CD4-positive, alpha-beta T cell (primary cell): ENCODE measurements around the gene C6orf58. TPM values are rescaled to one million over a fixed set of nuclear protein-coding genes. Genes with fewer than 3 reads are reported as not detected.

ENCODE experiments used
- ATAC-seq: fragments of 200-7000 bp; cut with Tn5 transposase; one replicate; pipeline ENCODE4 v1.10.0; 2022; ENCODE audit warnings: mild to moderate bottlenecking; ENCODE audit not compliant: poor library complexity
- CTCF ChIA-PET: fragments of 350-600 bp; sonication (Branson Sonifier 250); formaldehyde crosslinking; loops from one replicate; lab custom pipeline; 2021; ENCODE audit warnings: antibody characterized with exemption, inconsistent platforms; lab: Charles Lee
- POLR2A ChIA-PET: fragments of 350-600 bp; sonication (Branson Sonifier 250); formaldehyde crosslinking; loops from one replicate; lab custom pipeline; 2021; ENCODE audit warnings: antibody characterized with exemption, inconsistent platforms; lab: Charles Lee
- DNase-seq, 14 experiments: peaks; one replicate each; pipeline ENCODE4 v3.0.0-alpha.2; 2013 to 2020; ENCODE audit warnings: mixed read lengths in 2 of 14
- H3K27ac ChIP-seq, 2 donors: one replicate each; pipeline versions ENCODE4 v1.5.1 to v1.7.0; 2013; ENCODE audit warnings: low read length in 2 of 2, low read depth in 1 of 2, mild to moderate bottlenecking in 1 of 2
- H3K27me3 ChIP-seq, 2 experiments: 1 replicate in 1 of 2; 2 replicates in 1 of 2; pipeline versions ENCODE4 v1.6.1 to v1.7.0; 2013; ENCODE audit warnings: low read length in 2 of 2, control low read depth in 1 of 2, mild to moderate bottlenecking in 1 of 2, moderate library complexity in 1 of 2; ENCODE audit not compliant: insufficient read depth in 2 of 2, control insufficient read depth in 1 of 2
- H3K36me3 ChIP-seq: one replicate; pipeline ENCODE4 v1.6.1; 2013; ENCODE audit warnings: low read length, control low read depth; ENCODE audit not compliant: insufficient read depth
- H3K4me1 ChIP-seq: one replicate; pipeline ENCODE4 v1.6.1; 2013; ENCODE audit warnings: low read length, control low read depth; ENCODE audit not compliant: insufficient read depth
- H3K4me3 ChIP-seq: one replicate; pipeline ENCODE4 v1.5.1; 2013; ENCODE audit warnings: mild to moderate bottlenecking, low read length, moderate library complexity
- H3K9me3 ChIP-seq, 2 experiments: 1 replicate in 1 of 2; 2 replicates in 1 of 2; pipeline versions ENCODE4 v1.6.1 to v1.7.0; 2013; ENCODE audit warnings: low read length in 2 of 2, mild to moderate bottlenecking in 2 of 2, control low read depth in 1 of 2, moderate library complexity in 1 of 2; ENCODE audit not compliant: control insufficient read depth in 1 of 2, insufficient read depth in 1 of 2
- H3K27ac Mint-ChIP-seq: one replicate; pipeline ENCODE4 v1.8.0; 2020; ENCODE audit warnings: mixed read lengths
- H3K27me3 Mint-ChIP-seq: one replicate; pipeline ENCODE4 v1.8.0; 2021; ENCODE audit warnings: mixed read lengths
- H3K36me3 Mint-ChIP-seq: one replicate; pipeline ENCODE4 v1.8.0; 2021; ENCODE audit warnings: low read depth, mixed read lengths
- H3K4me1 Mint-ChIP-seq: one replicate; pipeline ENCODE4 v1.8.0; 2021; ENCODE audit warnings: low read depth, mixed read lengths
- H3K4me3 Mint-ChIP-seq: one replicate; pipeline ENCODE4 v1.8.0; 2020; ENCODE audit warnings: mild to moderate bottlenecking, mixed read lengths
- H3K9me3 Mint-ChIP-seq: one replicate; pipeline ENCODE4 v1.8.0; 2020; ENCODE audit warnings: mixed read lengths
- CTCF ChIP-seq: fragments of 200-600 bp; IDR thresholded peaks from one replicate; pipeline ENCODE4 v1.8.0; 2022; ENCODE audit warnings: antibody characterized with exemption, mild to moderate bottlenecking
- intact Hi-C, 2 experiments: fragments of 100-400 bp; cut with DNase I in 1 of 2; cut with micrococcal nuclease in 1 of 2; formaldehyde crosslinking; loops; one replicate each; pipeline versions ENCODE4 v1.15.1 to v1.9.0; 2023 to 2025; cut with DNase I, micrococcal nuclease
- total RNA-seq, 174 experiments: library from RNA in 2 of 174; stranded (reverse) in 2 of 174; gene quantifications; one replicate each; pipeline ENCODE4 v1.2.3 and lab custom pipeline; 2021 to 2026

C6orf58 gene
- total RNA-seq, 2 experiments from 2014 or later: not detected

GRCh38 chr6:127566651-127567050 is 10.3 kb upstream of the C6orf58 start:
- H3K36me3 Mint-ChIP-seq: no peaks in the 10 kb centered on the region
- intact Hi-C loops: no loop called here

GRCh38 chr6:127567476-127567875 is 9.5 kb upstream of the C6orf58 start:
- ChIA-PET CTCF (interaction anchor here (0.7 kb wide), 1 partner anchor 45 kb away, joined by 5 read pairs; no protein-coding TSS in a partner anchor), POLR2A (no interaction called here)
- Mint-ChIP-seq H3K4me1 (peaks cover 6% of the 10 kb centered on the region), H3K27me3 (peaks cover 5% of the 10 kb centered on the region), H3K27ac (no peak overlapping the region), H3K4me3 (no peak overlapping the region), H3K9me3 (no peaks in the 10 kb centered on the region), H3K36me3 (no peaks in the 10 kb centered on the region)
- DNase-seq: no peak
- H3K9me3 ChIP-seq: no peaks in the 10 kb centered on the region
- no peaks in the 10 kb centered on the region for H3K27me3 ChIP-seq
- no peak overlapping the region for H3K4me3 ChIP-seq
- no peak overlapping the region for H3K27ac ChIP-seq
- TF ChIP-seq CTCF: no peak
- no peaks in the 10 kb centered on the region for H3K4me1 ChIP-seq
- H3K36me3 ChIP-seq: no peaks in the 10 kb centered on the region
- intact Hi-C loops: no loop called here
- no peak for ATAC-seq

More at GRCh38 chr6:127566651-127567050, 10.3 kb upstream of the C6orf58 start:
- H3K36me3 ChIP-seq: no peaks in the 10 kb centered on the region
- Mint-ChIP-seq H3K27ac (no peak overlapping the region), H3K9me3 (no peaks in the 10 kb centered on the region), H3K27me3 (peaks cover 5% of the 10 kb centered on the region), H3K4me1 (peaks cover 6% of the 10 kb centered on the region), H3K4me3 (no peak overlapping the region)
- ATAC-seq: no peak
- H3K9me3 ChIP-seq: no peaks in the 10 kb centered on the region
- TF ChIP-seq CTCF: no peak
- no peak overlapping the region for H3K27ac ChIP-seq
- H3K4me1 ChIP-seq: no peaks in the 10 kb centered on the region
- no peak for DNase-seq
- ChIA-PET CTCF (no interaction called here), POLR2A (no interaction called here)
- H3K27me3 ChIP-seq: no peaks in the 10 kb centered on the region
- H3K4me3 ChIP-seq: no peak overlapping the region

GRCh38 chr6:127570739-127571389 is 6.1 kb upstream of the C6orf58 start:
- H3K4me1 Mint-ChIP-seq: peaks cover 6% of the 10 kb centered on the region
- H3K4me3 Mint-ChIP-seq: no peak overlapping the region
- intact Hi-C loops: no loop called here
- DNase-seq: no peak
- Histone ChIP-seq H3K4me3 (no peak overlapping the region), H3K27me3 (no peaks in the 10 kb centered on the region), H3K9me3 (no peaks in the 10 kb centered on the region), H3K36me3 (no peaks in the 10 kb centered on the region), H3K27ac (no peak overlapping the region), H3K4me1 (no peaks in the 10 kb centered on the region)
- ChIA-PET POLR2A (no interaction called here), CTCF (no interaction called here)
- no peaks in the 10 kb centered on the region for H3K9me3 Mint-ChIP-seq
- no peak for ATAC-seq
- no peaks in the 10 kb centered on the region for H3K27me3 Mint-ChIP-seq
- no peaks in the 10 kb centered on the region for H3K36me3 Mint-ChIP-seq
- TF ChIP-seq CTCF: no peak
- H3K27ac Mint-ChIP-seq: no peak overlapping the region
